Ovary (tissue), 3 donors: ENCODE data around the gene ADCY5.

ENCODE experiments used
- CTCF ChIP-seq, 3 donors: fragments of 450-650 bp in 2 of 3; fragments of 200-600 bp in 1 of 3; IDR thresholded peaks; one replicate each; pipeline versions ENCODE4 v1.5.1 to v1.8.0; 2016 to 2022; ENCODE audit warnings: antibody characterized with exemption in 3 of 3, mild to moderate bottlenecking in 1 of 3
- POLR2A ChIP-seq: fragments of 450-650 bp; IDR thresholded peaks from one replicate; pipeline ENCODE4 v1.6.1; 2017; ENCODE audit warnings: antibody characterized with exemption, mild to moderate bottlenecking, moderate library complexity
- donor health status: DM: no; HTN: no; CAD: no.

DNA sequence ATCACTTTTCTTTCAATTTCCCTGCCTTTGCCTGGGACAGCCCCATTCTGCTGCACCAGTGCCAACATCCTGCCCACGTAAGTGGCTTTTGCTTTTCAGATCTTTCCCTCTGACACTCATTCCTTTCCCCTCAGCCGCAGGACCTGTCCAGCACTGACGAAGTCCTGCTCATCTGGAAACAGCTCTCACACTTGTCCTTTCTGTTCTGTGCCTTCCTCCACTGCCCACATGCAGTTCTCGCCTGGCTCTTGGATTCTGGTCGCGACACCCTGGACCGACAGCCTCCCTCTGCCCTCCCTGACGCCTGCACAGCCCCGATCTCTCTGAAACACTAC, 99.7 kb downstream of the ADCY5 start:
- TF ChIP-seq CTCF (IDR thresholded peaks at IDR 0.05) = no peak
- no peak for TF ChIP-seq POLR2A
